ENCODE results near the gene CACNA1H.
"Not testable (repeated sequence)": the region's sequence is repeated elsewhere in the genome, so short reads cannot be mapped to it uniquely, and the experiment has no call there.

Gene CACNA1H

DNA sequence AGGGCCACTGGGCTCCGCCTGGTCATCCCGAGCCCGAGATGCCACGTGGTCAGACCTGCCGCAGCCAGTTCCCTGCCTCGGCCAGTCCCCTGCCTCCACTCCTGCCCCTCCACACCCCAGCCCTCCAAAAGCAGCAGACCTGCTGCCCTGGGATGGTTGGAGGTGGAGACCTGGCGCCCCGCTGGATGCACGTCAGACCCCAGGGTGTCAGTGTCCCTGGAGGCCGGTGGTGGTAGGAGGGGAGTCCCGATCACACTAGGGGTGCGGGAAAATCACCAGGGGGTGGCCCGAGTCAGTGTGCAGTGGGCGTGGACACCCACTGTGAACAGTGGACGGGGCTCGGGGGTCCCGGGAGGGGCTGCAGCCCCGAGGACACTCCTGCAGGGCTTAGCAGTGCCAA, 45.3 kb downstream of the CACNA1H start:
- H3K36me3 ChIP-seq (ENCODE audit: control insufficient read depth, insufficient read depth, low read length): peaks cover 11% of the 10 kb centered on the region; the same call in 1 of the 2 replicates
- no peaks in the 10 kb centered on the region; the same call in 1 of the 2 replicates for H3K27me3 ChIP-seq (ENCODE audit: control insufficient read depth, insufficient read depth, low read length)
- H3K4me1 ChIP-seq (ENCODE audit: control insufficient read depth, insufficient read depth, low read length): peaks cover 5% of the 10 kb centered on the region
- no peak overlapping the region for H3K9ac ChIP-seq (ENCODE audit: low read length)
- H3K9me3 ChIP-seq (ENCODE audit: control insufficient read depth, insufficient read depth, low read depth, low read length): no peaks in the 10 kb centered on the region
- H3K27ac ChIP-seq (ENCODE audit: low read depth, low read length): no peak overlapping the region
- H3K4me3 ChIP-seq (ENCODE audit: low read depth, low read length): no peak overlapping the region

DNA sequence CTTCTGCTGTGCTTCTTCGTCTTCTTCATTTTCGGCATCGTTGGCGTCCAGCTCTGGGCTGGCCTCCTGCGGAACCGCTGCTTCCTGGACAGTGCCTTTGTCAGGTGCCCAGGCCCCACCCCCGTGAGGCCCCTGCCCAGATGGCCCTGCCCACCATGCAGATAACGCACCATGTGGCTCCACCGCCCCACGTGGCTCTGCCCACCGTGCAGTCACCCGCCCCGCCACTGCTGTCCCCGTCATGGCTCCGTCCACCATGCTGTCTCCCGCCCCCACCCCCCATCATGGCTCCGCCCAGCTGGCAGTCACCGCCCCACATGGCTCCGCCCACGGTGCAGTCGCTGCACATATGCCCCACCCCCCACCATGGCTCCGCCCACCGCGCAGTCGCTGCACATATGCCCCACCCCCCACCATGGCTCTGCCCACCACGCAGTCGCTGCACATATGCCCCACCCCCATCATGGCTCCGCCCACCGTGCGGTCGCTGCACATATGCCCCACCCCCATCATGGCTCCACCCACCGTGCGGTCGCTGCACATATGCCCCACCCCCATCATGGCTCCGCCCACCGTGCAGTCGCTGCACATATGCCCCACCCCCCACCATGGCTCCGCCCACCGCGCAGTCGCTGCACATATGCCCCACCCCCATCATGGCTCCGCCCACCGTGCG, 45.9 kb downstream of the CACNA1H start:
- H3K4me1 ChIP-seq (ENCODE audit: control insufficient read depth, insufficient read depth, low read length); H3K9ac ChIP-seq (ENCODE audit: low read length); H3K27me3 ChIP-seq (ENCODE audit: control insufficient read depth, insufficient read depth, low read length); H3K4me3 ChIP-seq (ENCODE audit: low read depth, low read length); H3K27ac ChIP-seq (ENCODE audit: low read depth, low read length); H3K9me3 ChIP-seq (ENCODE audit: control insufficient read depth, insufficient read depth, low read depth, low read length): not testable (repeated sequence)
- peaks cover 11% of the 10 kb centered on the region; the same call in 1 of the 2 replicates for H3K36me3 ChIP-seq (ENCODE audit: control insufficient read depth, insufficient read depth, low read length)

DNA sequence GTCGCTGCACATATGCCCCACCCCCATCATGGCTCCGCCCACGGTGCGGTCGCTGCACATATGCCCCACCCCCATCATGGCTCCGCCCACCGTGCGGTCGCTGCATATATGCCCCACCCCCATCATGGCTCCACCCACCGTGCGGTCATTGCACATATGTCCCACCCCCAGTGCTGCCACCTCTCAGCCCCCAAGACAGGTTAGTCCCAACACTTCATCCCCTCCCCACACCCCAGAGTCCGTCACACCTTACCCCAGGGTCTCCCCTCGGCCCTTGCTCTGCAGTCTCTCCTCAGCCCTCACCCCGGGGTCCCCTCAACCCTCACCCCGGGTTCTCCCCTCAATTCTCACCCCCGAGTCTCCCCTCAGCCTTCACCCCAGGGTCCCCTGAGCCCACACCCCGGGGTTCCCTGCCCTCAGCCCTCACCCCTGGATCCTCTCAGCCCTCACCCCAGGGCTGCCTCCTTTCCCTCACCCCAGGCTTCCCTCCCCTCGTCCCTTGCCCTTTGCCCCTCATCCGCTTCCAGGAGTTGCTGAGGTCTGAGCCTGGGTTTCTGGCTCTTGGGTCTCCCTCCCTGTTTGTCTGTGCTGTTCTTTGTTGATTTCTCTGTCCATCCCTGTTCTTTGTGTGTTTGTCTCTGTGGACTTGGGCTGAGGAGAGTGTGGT, 46.6 kb downstream of the CACNA1H start:
- Histone ChIP-seq H3K9me3 (ENCODE audit: control insufficient read depth, insufficient read depth, low read depth, low read length) (no peaks in the 10 kb centered on the region), H3K27me3 (ENCODE audit: control insufficient read depth, insufficient read depth, low read length) (no peaks in the 10 kb centered on the region), H3K36me3 (ENCODE audit: control insufficient read depth, insufficient read depth, low read length) (peaks cover 11% of the 10 kb centered on the region; the same call in 1 of the 2 replicates), H3K4me3 (ENCODE audit: low read depth, low read length) (no peak overlapping the region), H3K4me1 (ENCODE audit: control insufficient read depth, insufficient read depth, low read length) (peaks cover 2% of the 10 kb centered on the region; the same call in 1 of the 2 replicates), H3K9ac (ENCODE audit: low read length) (no peak overlapping the region), H3K27ac (ENCODE audit: low read depth, low read length) (no peak overlapping the region)

DNA sequence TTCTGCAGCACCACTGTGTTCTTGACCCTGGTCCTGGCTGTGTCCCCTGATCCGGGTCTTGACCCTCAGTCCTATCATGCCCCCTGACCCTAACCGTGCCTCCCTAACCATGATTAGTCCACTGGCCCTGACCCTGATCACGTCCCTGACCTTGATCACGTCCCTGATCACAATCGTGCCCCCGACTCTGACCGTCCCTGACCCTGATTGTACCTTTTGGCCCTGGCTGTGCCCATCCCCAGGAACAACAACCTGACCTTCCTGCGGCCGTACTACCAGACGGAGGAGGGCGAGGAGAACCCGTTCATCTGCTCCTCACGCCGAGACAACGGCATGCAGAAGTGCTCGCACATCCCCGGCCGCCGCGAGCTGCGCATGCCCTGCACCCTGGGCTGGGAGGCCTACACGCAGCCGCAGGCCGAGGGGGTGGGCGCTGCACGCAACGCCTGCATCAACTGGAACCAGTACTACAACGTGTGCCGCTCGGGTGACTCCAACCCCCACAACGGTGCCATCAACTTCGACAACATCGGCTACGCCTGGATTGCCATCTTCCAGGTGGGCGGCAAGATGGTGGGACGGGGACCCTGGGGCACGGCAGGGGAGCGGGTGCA, 47.2 kb downstream of the CACNA1H start:
- Histone ChIP-seq H3K4me1 (ENCODE audit: control insufficient read depth, insufficient read depth, low read length) (no peaks in the 10 kb centered on the region), H3K4me3 (ENCODE audit: low read depth, low read length) (no peak overlapping the region), H3K36me3 (ENCODE audit: control insufficient read depth, insufficient read depth, low read length) (peaks cover 11% of the 10 kb centered on the region; the same call in 1 of the 2 replicates), H3K9ac (ENCODE audit: low read length) (no peak overlapping the region), H3K9me3 (ENCODE audit: control insufficient read depth, insufficient read depth, low read depth, low read length) (no peaks in the 10 kb centered on the region), H3K27ac (ENCODE audit: low read depth, low read length) (no peak overlapping the region), H3K27me3 (ENCODE audit: control insufficient read depth, insufficient read depth, low read length) (no peaks in the 10 kb centered on the region)

DNA sequence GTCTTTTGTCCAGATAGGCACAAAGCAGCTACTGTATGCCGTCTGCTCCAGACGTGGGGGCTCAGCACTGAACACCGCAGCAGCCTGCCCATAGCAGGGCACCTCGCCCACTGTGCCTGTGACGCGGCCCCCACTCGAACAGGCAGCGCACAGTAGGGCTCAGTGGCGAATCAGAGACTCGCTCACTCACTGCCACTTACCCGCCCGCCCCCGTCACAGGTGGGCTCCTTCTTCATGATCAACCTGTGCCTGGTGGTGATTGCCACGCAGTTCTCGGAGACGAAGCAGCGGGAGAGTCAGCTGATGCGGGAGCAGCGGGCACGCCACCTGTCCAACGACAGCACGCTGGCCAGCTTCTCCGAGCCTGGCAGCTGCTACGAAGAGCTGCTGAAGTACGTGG, 48.5 kb downstream of the CACNA1H start:
- H3K9ac ChIP-seq (ENCODE audit: low read length): no peak overlapping the region
- no peaks in the 10 kb centered on the region for H3K9me3 ChIP-seq (ENCODE audit: control insufficient read depth, insufficient read depth, low read depth, low read length)
- H3K27me3 ChIP-seq (ENCODE audit: control insufficient read depth, insufficient read depth, low read length): no peaks in the 10 kb centered on the region
- H3K4me3 ChIP-seq (ENCODE audit: low read depth, low read length): no peak overlapping the region
- peaks cover 13% of the 10 kb centered on the region; the same call in 1 of the 2 replicates for H3K36me3 ChIP-seq (ENCODE audit: control insufficient read depth, insufficient read depth, low read length)
- H3K4me1 ChIP-seq (ENCODE audit: control insufficient read depth, insufficient read depth, low read length): no peaks in the 10 kb centered on the region
- no peak overlapping the region for H3K27ac ChIP-seq (ENCODE audit: low read depth, low read length)

DNA sequence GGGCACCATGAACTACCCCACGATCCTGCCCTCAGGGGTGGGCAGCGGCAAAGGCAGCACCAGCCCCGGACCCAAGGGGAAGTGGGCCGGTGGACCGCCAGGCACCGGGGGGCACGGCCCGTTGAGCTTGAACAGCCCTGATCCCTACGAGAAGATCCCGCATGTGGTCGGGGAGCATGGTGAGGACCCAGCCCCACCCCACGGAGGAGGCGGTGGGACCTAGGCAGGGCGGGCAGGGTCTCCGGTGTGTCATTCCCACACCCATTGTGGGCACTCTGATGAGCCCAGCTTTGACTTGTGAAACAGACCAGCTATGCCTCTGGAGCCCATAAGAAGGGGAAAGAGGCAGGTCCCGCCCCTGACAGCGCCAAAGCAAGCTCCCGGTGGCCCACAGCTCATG, 49.4 kb downstream of the CACNA1H start:
- Histone ChIP-seq H3K9ac (ENCODE audit: low read length) (no peak overlapping the region), H3K36me3 (ENCODE audit: control insufficient read depth, insufficient read depth, low read length) (peaks cover 18% of the 10 kb centered on the region; the same call in 1 of the 2 replicates), H3K27ac (ENCODE audit: low read depth, low read length) (no peak overlapping the region), H3K27me3 (ENCODE audit: control insufficient read depth, insufficient read depth, low read length) (no peaks in the 10 kb centered on the region), H3K4me1 (ENCODE audit: control insufficient read depth, insufficient read depth, low read length) (no peaks in the 10 kb centered on the region), H3K9me3 (ENCODE audit: control insufficient read depth, insufficient read depth, low read depth, low read length) (no peaks in the 10 kb centered on the region), H3K4me3 (ENCODE audit: low read depth, low read length) (no peak overlapping the region)

DNA sequence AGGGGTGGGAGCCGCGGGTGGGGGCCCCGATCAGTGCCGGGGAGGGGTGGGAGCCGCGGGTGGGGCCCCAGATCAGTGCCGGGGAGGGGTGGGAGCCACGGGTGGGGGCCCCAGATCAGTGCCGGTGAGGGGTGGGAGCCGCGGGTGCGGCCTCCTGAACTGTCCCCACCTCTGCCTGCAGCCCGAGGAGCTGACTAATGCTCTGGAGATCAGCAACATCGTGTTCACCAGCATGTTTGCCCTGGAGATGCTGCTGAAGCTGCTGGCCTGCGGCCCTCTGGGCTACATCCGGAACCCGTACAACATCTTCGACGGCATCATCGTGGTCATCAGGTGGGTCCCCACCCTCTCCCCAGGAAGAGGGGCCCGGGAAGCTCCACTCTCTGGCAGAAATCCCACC, 52.0 kb downstream of the CACNA1H start:
- no peak overlapping the region for H3K27ac ChIP-seq (ENCODE audit: low read depth, low read length)
- peaks cover 33% of the 10 kb centered on the region; the same call in 1 of the 2 replicates for H3K36me3 ChIP-seq (ENCODE audit: control insufficient read depth, insufficient read depth, low read length)
- no peak overlapping the region for H3K4me3 ChIP-seq (ENCODE audit: low read depth, low read length)
- no peaks in the 10 kb centered on the region for H3K27me3 ChIP-seq (ENCODE audit: control insufficient read depth, insufficient read depth, low read length)
- H3K9ac ChIP-seq (ENCODE audit: low read length): no peak overlapping the region
- H3K9me3 ChIP-seq (ENCODE audit: control insufficient read depth, insufficient read depth, low read depth, low read length): no peaks in the 10 kb centered on the region
- no peaks in the 10 kb centered on the region for H3K4me1 ChIP-seq (ENCODE audit: control insufficient read depth, insufficient read depth, low read length)

DNA sequence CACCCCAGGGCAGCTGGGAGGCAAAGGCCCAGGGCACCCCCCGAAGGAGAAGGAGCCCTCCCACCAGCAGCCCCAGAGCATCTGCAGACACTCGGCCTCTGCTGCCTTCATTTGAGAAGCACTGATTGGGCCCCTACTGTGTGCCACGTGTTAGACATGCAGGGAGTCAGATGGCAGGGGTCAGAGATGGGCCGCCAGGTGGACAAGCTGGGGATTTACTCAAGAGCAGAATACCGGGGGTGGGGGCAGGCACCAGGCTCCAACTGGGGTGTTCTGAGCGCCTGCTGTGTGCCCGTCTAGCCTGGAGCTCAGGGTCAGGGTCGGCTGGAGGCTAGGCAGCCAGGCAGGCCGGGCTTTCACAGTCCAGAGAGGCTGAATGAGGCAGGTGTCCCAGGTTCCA, 53.4 kb downstream of the CACNA1H start:
- Histone ChIP-seq H3K36me3 (ENCODE audit: control insufficient read depth, insufficient read depth, low read length) (peaks cover 43% of the 10 kb centered on the region), H3K9ac (ENCODE audit: low read length) (no peak overlapping the region), H3K4me3 (ENCODE audit: low read depth, low read length) (no peak overlapping the region), H3K4me1 (ENCODE audit: control insufficient read depth, insufficient read depth, low read length) (no peaks in the 10 kb centered on the region), H3K9me3 (ENCODE audit: control insufficient read depth, insufficient read depth, low read depth, low read length) (no peaks in the 10 kb centered on the region), H3K27me3 (ENCODE audit: control insufficient read depth, insufficient read depth, low read length) (no peaks in the 10 kb centered on the region), H3K27ac (ENCODE audit: low read depth, low read length) (no peak overlapping the region)

DNA sequence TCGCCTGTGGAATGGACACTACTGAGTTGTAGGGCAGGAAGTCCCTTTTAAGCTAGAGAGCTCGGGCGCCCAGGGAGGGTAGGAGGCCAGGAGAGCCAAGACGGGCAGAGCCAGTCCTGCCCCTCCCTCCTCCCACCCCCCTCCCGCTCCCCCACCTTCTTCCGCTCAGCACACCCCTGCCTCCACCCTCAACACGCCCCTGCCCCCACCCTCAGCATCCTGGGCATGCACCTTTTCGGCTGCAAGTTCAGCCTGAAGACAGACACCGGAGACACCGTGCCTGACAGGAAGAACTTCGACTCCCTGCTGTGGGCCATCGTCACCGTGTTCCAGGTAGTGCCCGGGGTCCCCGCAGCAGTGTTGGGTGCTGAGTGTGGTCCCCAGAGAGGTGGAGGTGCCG, 53.9 kb downstream of the CACNA1H start:
- no peak overlapping the region for H3K4me3 ChIP-seq (ENCODE audit: low read depth, low read length)
- H3K27ac ChIP-seq (ENCODE audit: low read depth, low read length): no peak overlapping the region
- H3K36me3 ChIP-seq (ENCODE audit: control insufficient read depth, insufficient read depth, low read length): peaks cover 41% of the 10 kb centered on the region
- no peaks in the 10 kb centered on the region for H3K4me1 ChIP-seq (ENCODE audit: control insufficient read depth, insufficient read depth, low read length)
- H3K27me3 ChIP-seq (ENCODE audit: control insufficient read depth, insufficient read depth, low read length): no peaks in the 10 kb centered on the region
- H3K9me3 ChIP-seq (ENCODE audit: control insufficient read depth, insufficient read depth, low read depth, low read length): no peaks in the 10 kb centered on the region
- H3K9ac ChIP-seq (ENCODE audit: low read length): no peak overlapping the region

DNA sequence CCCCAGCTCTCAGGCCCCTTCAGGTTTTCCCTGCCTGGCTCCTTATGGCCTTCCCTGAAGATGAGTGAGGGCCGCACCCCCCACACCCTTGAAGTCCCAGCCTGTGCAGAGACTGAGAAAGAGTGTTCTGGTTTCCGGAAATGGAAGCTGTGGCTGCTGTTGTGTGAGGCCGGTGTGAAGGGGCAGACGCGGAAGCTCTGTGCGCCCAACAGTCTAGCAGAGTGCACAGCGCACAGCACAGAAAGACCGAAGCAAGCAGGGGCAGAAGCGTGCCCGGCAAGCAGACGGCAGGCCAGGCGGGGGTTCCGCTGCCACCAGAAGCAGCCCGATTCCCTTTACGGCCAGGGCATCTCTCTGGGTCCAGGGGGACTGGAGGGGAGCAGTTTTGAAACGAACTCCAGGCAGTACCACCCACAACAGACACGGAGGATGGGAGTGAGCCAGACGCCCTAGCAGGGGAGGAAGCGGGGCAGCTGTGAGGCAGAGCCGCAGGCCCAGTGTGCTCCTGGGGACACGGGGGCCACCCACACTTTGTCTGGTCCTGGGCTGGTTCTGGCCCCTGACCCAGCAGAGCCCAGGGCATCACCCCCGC, 55.4 kb downstream of the CACNA1H start:
- H3K27ac ChIP-seq (ENCODE audit: low read depth, low read length): no peak overlapping the region

DNA sequence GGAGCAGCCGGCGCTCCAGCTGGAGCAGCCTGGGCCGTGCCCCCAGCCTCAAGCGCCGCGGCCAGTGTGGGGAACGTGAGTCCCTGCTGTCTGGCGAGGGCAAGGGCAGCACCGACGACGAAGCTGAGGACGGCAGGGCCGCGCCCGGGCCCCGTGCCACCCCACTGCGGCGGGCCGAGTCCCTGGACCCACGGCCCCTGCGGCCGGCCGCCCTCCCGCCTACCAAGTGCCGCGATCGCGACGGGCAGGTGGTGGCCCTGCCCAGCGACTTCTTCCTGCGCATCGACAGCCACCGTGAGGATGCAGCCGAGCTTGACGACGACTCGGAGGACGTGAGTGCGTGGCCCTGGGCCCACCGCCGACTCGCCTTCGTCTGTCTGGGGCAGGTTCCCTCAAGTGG, 56.2 kb downstream of the CACNA1H start:
- Histone ChIP-seq H3K4me1 (ENCODE audit: control insufficient read depth, insufficient read depth, low read length) (no peaks in the 10 kb centered on the region), H3K9me3 (ENCODE audit: control insufficient read depth, insufficient read depth, low read depth, low read length) (no peaks in the 10 kb centered on the region), H3K36me3 (ENCODE audit: control insufficient read depth, insufficient read depth, low read length) (peaks cover 38% of the 10 kb centered on the region), H3K27me3 (ENCODE audit: control insufficient read depth, insufficient read depth, low read length) (no peaks in the 10 kb centered on the region), H3K27ac (ENCODE audit: low read depth, low read length) (no peak overlapping the region), H3K9ac (ENCODE audit: low read length) (no peak overlapping the region), H3K4me3 (ENCODE audit: low read depth, low read length) (no peak overlapping the region)

More for the DNA sequence above, 55.4 kb downstream of the CACNA1H start:
- no peak overlapping the region for H3K9ac ChIP-seq (ENCODE audit: low read length)
- no peak overlapping the region for H3K4me3 ChIP-seq (ENCODE audit: low read depth, low read length)
- no peaks in the 10 kb centered on the region for H3K9me3 ChIP-seq (ENCODE audit: control insufficient read depth, insufficient read depth, low read depth, low read length)
- H3K27me3 ChIP-seq (ENCODE audit: control insufficient read depth, insufficient read depth, low read length): no peaks in the 10 kb centered on the region
- peaks cover 38% of the 10 kb centered on the region for H3K36me3 ChIP-seq (ENCODE audit: control insufficient read depth, insufficient read depth, low read length)
- H3K4me1 ChIP-seq (ENCODE audit: control insufficient read depth, insufficient read depth, low read length): no peaks in the 10 kb centered on the region
